Loucy (cell line): Measurements from ENCODE around the gene CCDC134.

Source experiments
- H2AFZ ChIP-seq: fragments of 200-600 bp; sonication (generic); 2 replicates; pipeline ENCODE4 v1.6.0; 2016; ENCODE audit warnings: antibody characterized with exemption, mild to moderate bottlenecking, low read length, moderate library complexity
- H3F3A ChIP-seq: fragments of 200-600 bp; 2 replicates; pipeline ENCODE4 v1.6.0; 2016; ENCODE audit warnings: antibody characterized with exemption, low read depth, mild to moderate bottlenecking
- H3K27me3 ChIP-seq: fragments of 200-600 bp; sonication (generic); 2 replicates; pipeline ENCODE4 v1.6.1; 2014; ENCODE audit warnings: low read length, mild to moderate bottlenecking; ENCODE audit not compliant: insufficient read depth, poor library complexity, severe bottlenecking
- H3K36me3 ChIP-seq: fragments of 200-600 bp; sonication (generic); 2 replicates; pipeline ENCODE4 v1.6.1; 2016; ENCODE audit warnings: low read length; ENCODE audit not compliant: insufficient read depth
- H3K4me1 ChIP-seq: fragments of 200-600 bp; sonication (generic); 2 replicates; pipeline ENCODE4 v1.5.1; 2014; ENCODE audit warnings: low read length, mild to moderate bottlenecking; ENCODE audit not compliant: insufficient read depth, poor library complexity, severe bottlenecking
- H3K4me2 ChIP-seq: fragments of 200-600 bp; sonication (generic); 2 replicates; pipeline ENCODE4 v1.6.0; 2014; ENCODE audit warnings: antibody characterized with exemption, low read length, low read depth, mild to moderate bottlenecking; ENCODE audit not compliant: poor library complexity, severe bottlenecking
- H3K4me3 ChIP-seq: fragments of 200-600 bp; sonication (generic); 2 replicates; pipeline ENCODE4 v1.5.1; 2014; ENCODE audit warnings: low read length, mild to moderate bottlenecking, mixed read lengths; ENCODE audit not compliant: poor library complexity, severe bottlenecking
- H3K79me2 ChIP-seq: fragments of 200-600 bp; sonication (generic); 2 replicates; pipeline ENCODE4 v1.6.1; 2014; ENCODE audit warnings: low read length; ENCODE audit not compliant: insufficient read depth
- H3K9ac ChIP-seq: fragments of 200-600 bp; sonication (generic); 2 replicates; pipeline ENCODE4 v1.6.0; 2014; ENCODE audit warnings: mild to moderate bottlenecking, low read depth, low read length, moderate library complexity; ENCODE audit not compliant: poor library complexity, severe bottlenecking
- H3K9me2 ChIP-seq: fragments of 200-600 bp; sonication (generic); replicated peaks from 2 replicates; pipeline ENCODE4 v1.6.1; 2016; ENCODE audit warnings: low read depth, low read length, mixed read lengths
- H3K9me3 ChIP-seq: fragments of 200-600 bp; sonication (generic); 2 replicates; pipeline ENCODE4 v1.6.1; 2014; ENCODE audit warnings: mild to moderate bottlenecking, antibody characterized with exemption, low read length, low read depth; ENCODE audit not compliant: insufficient read depth
- H4K20me1 ChIP-seq: fragments of 200-600 bp; sonication (generic); 2 replicates; pipeline ENCODE4 v1.6.0; 2014; ENCODE audit warnings: antibody characterized with exemption, low read length, mild to moderate bottlenecking; ENCODE audit not compliant: insufficient read depth, poor library complexity, severe bottlenecking
- CTCF ChIP-seq: fragments of 200-600 bp; sonication (generic); conservative IDR thresholded peaks from 2 replicates; pipeline ENCODE4 v1.5.1; 2014; ENCODE audit warnings: mild to moderate bottlenecking, antibody characterized with exemption, low read length
- EZH2phosphoT487 ChIP-seq: fragments of 200-600 bp; IDR thresholded peaks from 2 replicates; pipeline ENCODE4 v1.6.1; 2018; ENCODE audit warnings: antibody characterized with exemption, mild to moderate bottlenecking, moderate library complexity, borderline replicate concordance

Gene CCDC134

GRCh38 chr22:41776381-41776780, 24.1 kb upstream of the CCDC134 start:
- Histone ChIP-seq H3K4me3 (no peak overlapping the region), H3K79me2 (no peaks in the 10 kb centered on the region), H3K9me2 (no peaks in the 10 kb centered on the region), H3K9ac (no peak overlapping the region), H2AFZ (no peak overlapping the region), H3K36me3 (no peaks in the 10 kb centered on the region), H3F3A (no peaks in the 10 kb centered on the region), H3K9me3 (no peaks in the 10 kb centered on the region), H4K20me1 (no peaks in the 10 kb centered on the region), H3K4me2 (no peak overlapping the region), H3K4me1 (peaks cover 7% of the 10 kb centered on the region), H3K27me3 (no peaks in the 10 kb centered on the region)
- TF ChIP-seq EZH2phosphoT487, result no peak

GRCh38 chr22:41777749-41778425, 22.6 kb upstream of the CCDC134 start:
- Histone ChIP-seq H3K27me3 (no peaks in the 10 kb centered on the region), H3K4me1 (peaks cover 22% of the 10 kb centered on the region), H4K20me1 (no peaks in the 10 kb centered on the region), H3F3A (no peaks in the 10 kb centered on the region), H3K4me3 (no peak overlapping the region), H3K9me3 (no peaks in the 10 kb centered on the region), H3K4me2 (no peak overlapping the region), H3K79me2 (no peaks in the 10 kb centered on the region; the same call in 1 of the 2 replicates), H3K36me3 (no peaks in the 10 kb centered on the region), H3K9ac (no peak overlapping the region), H2AFZ (peak overlapping the region; percentile 37; the same call in 1 of the 2 replicates), H3K9me2 (no peaks in the 10 kb centered on the region)
- TF ChIP-seq EZH2phosphoT487 (no peak), CTCF (no peak)

GRCh38 chr22:41779929-41780505, 20.5 kb upstream of the CCDC134 start:
- Histone ChIP-seq H2AFZ (no peak overlapping the region), H3K9me2 (no peaks in the 10 kb centered on the region), H3K4me1 (peaks cover 24% of the 10 kb centered on the region), H3K27me3 (no peaks in the 10 kb centered on the region), H3K9me3 (no peaks in the 10 kb centered on the region), H3K4me2 (no peak overlapping the region), H3K9ac (peak overlapping the region; percentile 75), H3F3A (no peaks in the 10 kb centered on the region), H3K79me2 (no peaks in the 10 kb centered on the region; the same call in 1 of the 2 replicates), H3K4me3 (no peak overlapping the region), H4K20me1 (no peaks in the 10 kb centered on the region), H3K36me3 (no peaks in the 10 kb centered on the region)
- no peak for TF ChIP-seq EZH2phosphoT487
- TF ChIP-seq CTCF, result no peak
